GM23338 (cell line): ENCODE results near the gene RAB40C.

Source experiments
- CREB1 ChIP-seq: fragments of 250-450 bp; sonication (Bioruptor Pico); IDR thresholded peaks from 2 replicates; pipeline ENCODE4 v1.5.0; 2020; ENCODE audit warnings: low read depth, mild to moderate bottlenecking, moderate library complexity
- CTCF ChIP-seq, 2 experiments: fragments of 200-600 bp in 1 of 2; sonication (generic) in 1 of 2; conservative IDR thresholded peaks; 2 replicates each; pipeline versions ENCODE4 v1.5.1 to v1.6.1; 2016 to 2017; ENCODE audit warnings: antibody characterized with exemption in 2 of 2, low read depth in 2 of 2, mild to moderate bottlenecking in 2 of 2, moderate library complexity in 1 of 2
- ETS1 ChIP-seq: IDR thresholded peaks from 2 replicates; pipeline ENCODE4 v1.6.1; 2016; ENCODE audit warnings: antibody characterized with exemption
- EZH2 ChIP-seq: fragments of 200-600 bp; sonication (generic); IDR thresholded peaks from one replicate; pipeline ENCODE4 v1.8.0; 2017; ENCODE audit warnings: antibody characterized with exemption, mild to moderate bottlenecking, low read depth; ENCODE audit not compliant: unreplicated experiment
- EZH2phosphoT487 ChIP-seq: fragments of 200-600 bp; sonication (generic); IDR thresholded peaks from one replicate; pipeline ENCODE4 v1.8.1; 2018; ENCODE audit warnings: antibody characterized with exemption; ENCODE audit not compliant: unreplicated experiment
- JUNB ChIP-seq: IDR thresholded peaks from one replicate; pipeline ENCODE4 v1.6.1; 2016; ENCODE audit warnings: antibody characterized with exemption; ENCODE audit not compliant: unreplicated experiment
- NANOG ChIP-seq: IDR thresholded peaks from 2 replicates; pipeline ENCODE4 v1.6.1; 2016; ENCODE audit warnings: antibody characterized with exemption, borderline replicate concordance
- POLR2AphosphoS5 ChIP-seq: IDR thresholded peaks from 2 replicates; pipeline ENCODE4 v1.6.1; 2016; ENCODE audit warnings: antibody characterized with exemption, low read depth
- REST ChIP-seq: IDR thresholded peaks from one replicate; pipeline ENCODE4 v1.6.1; 2018; ENCODE audit warnings: antibody characterized with exemption; ENCODE audit not compliant: unreplicated experiment
- ZNF114 ChIP-seq: fragments of 250-450 bp; sonication (Bioruptor Pico); IDR thresholded peaks from 2 replicates; pipeline ENCODE4 v1.5.0; 2020; ENCODE audit warnings: mild to moderate bottlenecking, moderate library complexity
- ZNF331 ChIP-seq: fragments of 250-450 bp; sonication (Bioruptor Pico); IDR thresholded peaks from 2 replicates; pipeline ENCODE4 v1.5.0; 2020; ENCODE audit warnings: low read depth, mild to moderate bottlenecking, moderate library complexity

- TF ChIP-seq CTCF (conservative IDR thresholded peaks at IDR 0.05; ENCODE audit: low read depth in 2 of 2), result no peak
- no peak for TF ChIP-seq EZH2phosphoT487
- no peak for TF ChIP-seq REST
- no peak for TF ChIP-seq EZH2
- no peak for TF ChIP-seq POLR2AphosphoS5
- no peak for TF ChIP-seq JUNB
- TF ChIP-seq CREB1, result no peak
- TF ChIP-seq ETS1, result no peak
- TF ChIP-seq ZNF114, result no peak
- TF ChIP-seq NANOG, result no peak
- TF ChIP-seq ZNF331, result no peak
Measured at GRCh38 chr16:574021-574760, 15.7 kb upstream of the RAB40C start.
